Stimulated activated CD4-positive, alpha-beta T cell treated with anti-CD3 and anti-CD28 coated beads, Interleukin-2, amount 100 ng/mL, for 4 hours (primary cell): ENCODE measurements around the gene A2M.

Source experiments
- DNase-seq: peaks from one replicate; pipeline ENCODE4 v3.0.0-alpha.2; 2020; ENCODE audit warnings: low read depth

A2M gene

GRCh38 chr12:9072481-9073038 lies 43.2 kb downstream of the A2M start:
- no peak for DNase-seq

- no peak for DNase-seq
Measured at GRCh38 chr12:9071969-9072368, 43.8 kb downstream of the A2M start.

- no peak for DNase-seq
Measured at GRCh38 chr12:9071518-9071917, 44.2 kb downstream of the A2M start.

- DNase-seq, result no peak
Measured at GRCh38 chr12:9070351-9070750, 45.4 kb downstream of the A2M start.

GRCh38 chr12:9068600-9068999 lies 47.1 kb downstream of the A2M start:
- no peak for DNase-seq

- no peak for DNase-seq
Measured at GRCh38 chr12:9068086-9068485, 47.6 kb downstream of the A2M start.

GRCh38 chr12:9066755-9067423 lies 48.8 kb downstream of the A2M start:
- DNase-seq, result no peak

GRCh38 chr12:9066183-9066623 lies 49.5 kb downstream of the A2M start:
- DNase-seq, result no peak

- DNase-seq, result no peak
Measured at GRCh38 chr12:9065607-9065856, 50.2 kb downstream of the A2M start.

GRCh38 chr12:9064815-9065606 lies 50.7 kb downstream of the A2M start:
- no peak for DNase-seq

GRCh38 chr12:9064201-9064814 lies 51.4 kb downstream of the A2M start:
- peak; percentile 45 for DNase-seq

- DNase-seq, result no peak
Measured at GRCh38 chr12:9052610-9053009, 63.1 kb downstream of the A2M start.

- DNase-seq, result no peak
Measured at GRCh38 chr12:9051158-9051550, 64.6 kb downstream of the A2M start.

GRCh38 chr12:9050521-9051157 lies 65.1 kb downstream of the A2M start:
- no peak for DNase-seq

- DNase-seq, result peak; percentile 14
Measured at GRCh38 chr12:9049520-9050133, 66.1 kb downstream of the A2M start.

- DNase-seq, result no peak
Measured at GRCh38 chr12:9048930-9049329, 66.8 kb downstream of the A2M start.

GRCh38 chr12:9047105-9047504 lies 68.6 kb downstream of the A2M start:
- DNase-seq, result no peak

- no peak for DNase-seq
Measured at GRCh38 chr12:9043766-9044165, 72.0 kb downstream of the A2M start.

- no peak for DNase-seq
Measured at GRCh38 chr12:9041321-9041720, 74.4 kb downstream of the A2M start.

GRCh38 chr12:9040484-9041186 lies 75.1 kb downstream of the A2M start:
- no peak for DNase-seq

- DNase-seq, result peak; percentile 16
Measured at GRCh38 chr12:9039397-9039977, 76.2 kb downstream of the A2M start.
